Right cardiac atrium (tissue), 5 donors: ENCODE measurements around the gene STX10. TPM values are rescaled to one million over a fixed set of nuclear protein-coding genes. Genes with fewer than 3 reads are reported as not detected.
"Not testable (repeated sequence)": the region's sequence is repeated elsewhere in the genome, so short reads cannot be mapped to it uniquely, and the experiment has no call there.

Experiments
- ATAC-seq, 2 donors: fragments of 200-7000 bp; cut with Tn5 transposase; one replicate each; pipeline versions ENCODE4 v1.8.0 to v1.9.1; 2020; ENCODE audit warnings: moderate library complexity in 2 of 2, mild to moderate bottlenecking in 1 of 2
- DNase-seq, 3 donors: peaks; one replicate each; pipeline ENCODE4 v3.0.0-alpha.2; 2020
- H3K27ac ChIP-seq: one replicate; pipeline ENCODE4 v1.5.1; 2013; ENCODE audit warnings: mild to moderate bottlenecking, low read length, control low read depth, moderate library complexity
- H3K27me3 ChIP-seq: one replicate; pipeline ENCODE4 v1.6.1; 2013; ENCODE audit not compliant: control insufficient read depth, insufficient read depth
- H3K4me1 ChIP-seq: one replicate; pipeline ENCODE4 v1.6.1; 2013; ENCODE audit warnings: low read length; ENCODE audit not compliant: control insufficient read depth, insufficient read depth
- H3K4me3 ChIP-seq: one replicate; pipeline ENCODE4 v1.5.1; 2013; ENCODE audit warnings: low read length, control low read depth
- H3K9me3 ChIP-seq: one replicate; pipeline ENCODE4 v1.6.1; 2013; ENCODE audit warnings: low read length; ENCODE audit not compliant: control insufficient read depth
- WGBS: extraction: QIAGEN DNeasy Blood & Tissue Kit; methylation state at CpG from one replicate; pipeline ENCODE4 v1.1.7; 2013; 5-methylcytosine and 5-hydroxymethylcytosine counted together
- intact Hi-C, 4 donors: fragments of 100-400 bp; cut with DNase I; formaldehyde crosslinking; loops; one replicate each; pipeline versions ENCODE4 v1.11.0 to v1.14.0; 2022 to 2023
- polyA plus RNA-seq: library from polyadenylated mRNA; stranded (reverse); fragments of 200-250 nt; gene quantifications from one replicate; pipeline ENCODE4 v1.2.3, GENCODE V29; 2013
- total RNA-seq, 4 donors: library from RNA; stranded (reverse); fragmentation: NEBNext Ultra II Directional; extraction: Animal tissue kit (Norgen Biotek cat#: 25700); gene quantifications; one replicate each; pipeline ENCODE4 v1.2.1, GENCODE V29; 2021
- donor health status: healthy with polysubstance abuse.
- donor health status: DM: no; HTN: yes; CAD: no.
- donor health status: DM: no; HTN: no; CAD: no.
- donor health status: DM: no; HTN: yes; CAD: no; lungs with severe emphysema.
- donor health status: DM: yes; HTN: yes; CAD: no.

STX10 gene
- total and polyA plus RNA-seq, 5 donors: 30.8 to 47.7 (median 37.3) TPM

- WGBS: 1% methylated on average over 59 of the region's 59 CpGs
- peak; percentile 57 to 69 for ATAC-seq
- H3K27me3 ChIP-seq: no peaks in the 10 kb centered on the region
- peak; percentile 93 to 98 (median 97) for DNase-seq
- no peaks in the 10 kb centered on the region for H3K9me3 ChIP-seq
- peak overlapping the region; percentile 72 for H3K4me3 ChIP-seq
- intact Hi-C loops: no loop called here
- peak overlapping the region; percentile 91 for H3K27ac ChIP-seq
- H3K4me1 ChIP-seq: peaks cover 4% of the 10 kb centered on the region
Observed at GRCh38 chr19:13152974-13153568, 2.9 kb upstream of the STX10 start.

- Histone ChIP-seq H3K4me3 (peak overlapping the region; percentile 72), H3K27me3 (no peaks in the 10 kb centered on the region), H3K4me1 (peaks cover 4% of the 10 kb centered on the region), H3K27ac (peak overlapping the region; percentile 91), H3K9me3 (no peaks in the 10 kb centered on the region)
- DNase-seq: no peak
- intact Hi-C loops: no loop called here
- under 1% methylated on average over 25 of the region's 25 CpGs for WGBS
- ATAC-seq: peak; percentile 0
Observed at GRCh38 chr19:13152356-13152973, 2.3 kb upstream of the STX10 start.

GRCh38 chr19:13151605-13152355 is 1.6 kb upstream of the STX10 start:
- intact Hi-C loops: no loop called here
- H3K27ac ChIP-seq: peak overlapping the region; percentile 99
- no peaks in the 10 kb centered on the region for H3K9me3 ChIP-seq
- peak; percentile 98 to 99 (median 99) for DNase-seq
- peak overlapping the region; percentile 77 for H3K4me3 ChIP-seq
- peak; percentile 72 to 80 for ATAC-seq
- no peaks in the 10 kb centered on the region for H3K27me3 ChIP-seq
- WGBS: under 1% methylated on average over 71 of the region's 71 CpGs
- peaks cover 4% of the 10 kb centered on the region for H3K4me1 ChIP-seq

- ATAC-seq (no peak), DNase-seq (peak in 1 of 3 donors; percentile 41)
- peaks cover 4% of the 10 kb centered on the region for H3K4me1 ChIP-seq
- H3K27ac ChIP-seq: peak overlapping the region; percentile 99
- peak overlapping the region; percentile 77 for H3K4me3 ChIP-seq
- no peaks in the 10 kb centered on the region for H3K27me3 ChIP-seq
- intact Hi-C loops: no loop called here
- no peaks in the 10 kb centered on the region for H3K9me3 ChIP-seq
- WGBS: under 1% methylated on average over 34 of the region's 34 CpGs
Observed at GRCh38 chr19:13150931-13151604, 893 bp upstream of the STX10 start.

- Histone ChIP-seq H3K4me1 (peaks cover 4% of the 10 kb centered on the region), H3K9me3 (no peaks in the 10 kb centered on the region), H3K27me3 (no peaks in the 10 kb centered on the region), H3K4me3 (peak overlapping the region; percentile 77), H3K27ac (peak overlapping the region; percentile 99)
- intact Hi-C loops: no loop called here
- DNase-seq: peak; percentile 55 to 86 (median 82)
- WGBS: under 1% methylated on average over 46 of the region's 46 CpGs
- ATAC-seq: peak; percentile 0 to 2
Observed at GRCh38 chr19:13149628-13150186, 468 bp downstream of the STX10 start.

GRCh38 chr19:13149173-13149627 is 975 bp downstream of the STX10 start:
- DNase-seq: peak in 1 of 3 donors; percentile 56
- H3K27ac ChIP-seq, H3K4me1 ChIP-seq, H3K9me3 ChIP-seq, intact Hi-C loops, H3K27me3 ChIP-seq, ATAC-seq: not testable (repeated sequence)
- H3K4me3 ChIP-seq: peak overlapping the region; percentile 77
- WGBS: 35% methylated on average over 17 of the region's 17 CpGs

- no peak overlapping the region for H3K27ac ChIP-seq
- peaks cover 4% of the 10 kb centered on the region for H3K4me1 ChIP-seq
- H3K4me3 ChIP-seq: no peak overlapping the region
- intact Hi-C loops: no loop called here
- no peaks in the 10 kb centered on the region for H3K9me3 ChIP-seq
- ATAC-seq: no peak
- peak in 1 of 3 donors; percentile 73 for DNase-seq
- 62% methylated on average over 16 of the region's 16 CpGs for WGBS
- H3K27me3 ChIP-seq: no peaks in the 10 kb centered on the region
Observed at GRCh38 chr19:13146763-13147563, 3.2 kb downstream of the STX10 start.

- H3K4me1 ChIP-seq: no peaks in the 10 kb centered on the region
- H3K27ac ChIP-seq: no peak overlapping the region
- DNase-seq (no peak), ATAC-seq (no peak)
- no peak overlapping the region for H3K4me3 ChIP-seq
- H3K9me3 ChIP-seq: no peaks in the 10 kb centered on the region
- no peaks in the 10 kb centered on the region for H3K27me3 ChIP-seq
- 79% methylated on average over 11 of the region's 11 CpGs for WGBS
- intact Hi-C loops: no loop called here
Observed at GRCh38 chr19:13139633-13140311, 10.4 kb downstream of the STX10 start.

- intact Hi-C loops: no loop called here
- Histone ChIP-seq H3K9me3 (no peaks in the 10 kb centered on the region), H3K27ac (no peak overlapping the region), H3K4me3 (no peak overlapping the region), H3K4me1 (no peaks in the 10 kb centered on the region), H3K27me3 (no peaks in the 10 kb centered on the region)
- no peak for DNase-seq
- ATAC-seq: no peak
- WGBS: 79% methylated on average over 10 of the region's 10 CpGs
Observed at GRCh38 chr19:13138916-13139198, 11.3 kb downstream of the STX10 start.
